ENCODE results near the gene ACOT11.

GRCh38 chr1:54506594-54506993, 41.4 kb upstream of the ACOT11 start:
- no peak for TF ChIP-seq POLR2A (IDR thresholded peaks at IDR 0.05; ENCODE audit: low read length)
- no peak for TF ChIP-seq GATA1 (IDR thresholded peaks at IDR 0.05; ENCODE audit: low read depth, low read length)
